ENCODE measurements around the gene APBB2. TPM values are rescaled to one million over a fixed set of nuclear protein-coding genes. Genes with fewer than 3 reads are reported as not detected.

The APBB2 gene
- total RNA-seq, 1 experiment from 2014 or later = 49.0 TPM

DNA sequence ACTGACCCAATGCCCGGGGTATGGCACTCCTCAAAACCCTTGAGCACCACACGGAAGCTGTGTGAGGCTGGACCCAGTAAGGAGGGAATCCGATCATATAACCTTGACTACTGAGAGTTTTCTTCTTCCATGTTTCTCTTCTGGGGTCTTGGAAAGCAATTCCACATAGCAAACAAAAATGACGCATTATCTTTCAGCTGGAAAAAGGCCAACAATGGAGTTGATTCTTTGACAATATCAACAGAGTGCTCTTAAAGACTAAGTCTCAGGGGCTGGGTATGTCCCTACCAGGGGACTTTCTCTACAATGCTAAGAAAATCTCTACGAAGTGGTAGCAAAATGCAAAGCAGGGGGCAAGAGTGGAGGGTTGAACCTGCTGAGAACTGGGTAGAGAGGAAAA is 276.0 kb downstream of the APBB2 start:
- ATAC-seq = no peak
- Mint-ChIP-seq H3K4me1 (peaks cover 21% of the 10 kb centered on the region), H3K27me3 (ENCODE audit: low read depth) (no peaks in the 10 kb centered on the region), H3K36me3 (no peaks in the 10 kb centered on the region), H3K4me3 (no peak overlapping the region), H3K27ac (no peak overlapping the region), H3K9me3 (no peaks in the 10 kb centered on the region)
- DNase-seq (ENCODE audit: low spot score) = no peak
- ChIA-PET CTCF (interaction anchor here (1.3 to 5.7 kb wide), 2 partner anchors 10 to 14 kb away, joined by 3 to 29 read pairs; no protein-coding TSS in a partner anchor), POLR2A (no interaction called here)
- no peak for TF ChIP-seq NFE2L1 (CRISPR knock-in tag; IDR thresholded peaks at IDR 0.05)
- no peak for TF ChIP-seq JUN (CRISPR knock-in tag; IDR thresholded peaks at IDR 0.05)
- no peak for TF ChIP-seq RELA (CRISPR knock-in tag; IDR thresholded peaks at IDR 0.05; ENCODE audit: borderline replicate concordance)
- no peak for TF ChIP-seq FOXK1 (CRISPR knock-in tag; IDR thresholded peaks at IDR 0.05)
- TF ChIP-seq GABPB1 (CRISPR knock-in tag; IDR thresholded peaks at IDR 0.05) = no peak
- TF ChIP-seq ZBTB21 (CRISPR knock-in tag; IDR thresholded peaks at IDR 0.05; ENCODE audit: borderline replicate concordance) = no peak
- TF ChIP-seq, protein P1, sequence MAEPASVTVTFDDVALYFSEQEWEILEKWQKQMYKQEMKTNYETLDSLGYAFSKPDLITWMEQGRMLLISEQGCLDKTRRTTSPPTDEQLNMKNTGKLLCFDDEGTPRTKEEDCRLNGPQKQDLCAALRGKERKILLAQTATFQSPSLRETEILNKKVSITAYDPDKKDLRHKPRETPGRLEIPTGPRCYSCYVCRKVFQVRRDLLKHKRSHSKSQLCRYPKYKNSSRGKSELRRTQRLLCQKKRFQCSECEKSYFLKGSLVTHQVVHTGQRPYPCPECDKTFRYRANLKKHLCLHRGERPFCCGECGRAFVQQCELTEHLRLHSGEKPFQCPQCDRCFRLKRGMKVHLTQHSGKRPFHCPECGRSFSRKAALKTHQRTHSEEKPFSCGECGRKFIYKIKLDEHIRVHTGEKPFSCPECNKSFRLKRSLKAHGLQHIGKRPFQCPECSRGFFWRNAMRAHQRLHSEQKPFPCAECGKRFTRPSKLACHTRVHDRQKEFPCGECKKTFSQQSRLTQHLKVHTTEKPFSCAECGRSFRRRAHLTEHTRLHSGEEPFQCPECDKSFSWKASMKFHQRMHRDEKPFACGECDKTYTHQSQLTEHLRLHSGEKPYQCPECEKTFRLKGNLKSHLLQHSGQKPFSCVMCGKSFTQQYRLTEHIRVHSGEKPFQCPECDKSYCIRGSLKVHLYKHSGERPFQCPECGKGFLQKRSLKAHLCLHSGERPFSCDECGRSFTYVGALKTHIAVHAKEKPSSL (CRISPR knock-in tag; conservative IDR thresholded peaks at IDR 0.05) = no peak
- no peak for TF ChIP-seq SOX15 (CRISPR knock-in tag; IDR thresholded peaks at IDR 0.05)
- no peak for TF ChIP-seq MXD4 (CRISPR knock-in tag; IDR thresholded peaks at IDR 0.05; ENCODE audit: borderline replicate concordance)
- no peak for TF ChIP-seq ZNF232 (CRISPR knock-in tag; IDR thresholded peaks at IDR 0.05)
- no peak for TF ChIP-seq ZNF219 (CRISPR knock-in tag; IDR thresholded peaks at IDR 0.05; ENCODE audit: borderline replicate concordance)
- no peak for TF ChIP-seq NFYB (CRISPR knock-in tag; conservative IDR thresholded peaks at IDR 0.05; ENCODE audit: low read depth)
- TF ChIP-seq ZNF416 (CRISPR knock-in tag; IDR thresholded peaks at IDR 0.05) = no peak
- no peak for TF ChIP-seq ATF1 (CRISPR knock-in tag; IDR thresholded peaks at IDR 0.05)
- TF ChIP-seq, protein P2, sequence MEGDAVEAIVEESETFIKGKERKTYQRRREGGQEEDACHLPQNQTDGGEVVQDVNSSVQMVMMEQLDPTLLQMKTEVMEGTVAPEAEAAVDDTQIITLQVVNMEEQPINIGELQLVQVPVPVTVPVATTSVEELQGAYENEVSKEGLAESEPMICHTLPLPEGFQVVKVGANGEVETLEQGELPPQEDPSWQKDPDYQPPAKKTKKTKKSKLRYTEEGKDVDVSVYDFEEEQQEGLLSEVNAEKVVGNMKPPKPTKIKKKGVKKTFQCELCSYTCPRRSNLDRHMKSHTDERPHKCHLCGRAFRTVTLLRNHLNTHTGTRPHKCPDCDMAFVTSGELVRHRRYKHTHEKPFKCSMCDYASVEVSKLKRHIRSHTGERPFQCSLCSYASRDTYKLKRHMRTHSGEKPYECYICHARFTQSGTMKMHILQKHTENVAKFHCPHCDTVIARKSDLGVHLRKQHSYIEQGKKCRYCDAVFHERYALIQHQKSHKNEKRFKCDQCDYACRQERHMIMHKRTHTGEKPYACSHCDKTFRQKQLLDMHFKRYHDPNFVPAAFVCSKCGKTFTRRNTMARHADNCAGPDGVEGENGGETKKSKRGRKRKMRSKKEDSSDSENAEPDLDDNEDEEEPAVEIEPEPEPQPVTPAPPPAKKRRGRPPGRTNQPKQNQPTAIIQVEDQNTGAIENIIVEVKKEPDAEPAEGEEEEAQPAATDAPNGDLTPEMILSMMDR (IDR thresholded peaks at IDR 0.05) = no peak
- TF ChIP-seq IRF2 (CRISPR knock-in tag; IDR thresholded peaks at IDR 0.05; ENCODE audit: borderline replicate concordance, low read depth) = no peak

DNA sequence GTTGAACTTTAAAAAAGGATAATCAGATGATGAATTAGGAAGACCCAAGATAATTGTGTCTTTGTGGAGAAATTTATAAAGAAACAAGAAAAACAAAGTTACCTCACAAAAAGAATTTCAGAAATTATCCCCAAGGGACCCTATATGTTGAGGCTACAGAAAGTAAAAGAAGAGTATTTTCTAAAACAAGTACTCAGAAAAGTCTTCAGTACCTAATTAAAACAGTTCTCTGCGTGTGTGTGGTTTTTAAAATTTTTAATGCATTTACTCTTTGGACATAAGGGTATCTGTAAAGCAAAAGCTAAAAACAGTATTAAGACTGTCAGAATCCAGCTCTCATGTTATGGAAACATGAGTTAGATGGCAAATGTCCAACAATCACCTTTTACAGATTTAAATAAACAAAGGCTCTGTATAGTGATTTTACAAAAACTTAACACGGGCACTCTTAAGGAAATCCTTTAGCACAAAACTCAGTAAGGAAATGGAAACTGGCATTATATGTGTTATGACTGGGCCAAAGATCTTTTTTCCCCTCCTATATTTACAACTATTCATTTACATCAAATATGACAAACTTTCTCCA is 277.1 kb downstream of the APBB2 start:
- peaks cover 30% of the 10 kb centered on the region for H3K4me1 Mint-ChIP-seq
- DNase-seq (ENCODE audit: low spot score) (no peak), ATAC-seq (no peak)
- POLR2A ChIA-PET = no interaction called here
- no peaks in the 10 kb centered on the region for H3K27me3 Mint-ChIP-seq (ENCODE audit: low read depth)
- H3K36me3 Mint-ChIP-seq = no peaks in the 10 kb centered on the region
- CTCF ChIA-PET = interaction anchor here (1.3 to 5.7 kb wide), 2 partner anchors 9 to 13 kb away, joined by 3 to 29 read pairs; no protein-coding TSS in a partner anchor
- no peak overlapping the region for H3K4me3 Mint-ChIP-seq
- TF ChIP-seq, protein P3, sequence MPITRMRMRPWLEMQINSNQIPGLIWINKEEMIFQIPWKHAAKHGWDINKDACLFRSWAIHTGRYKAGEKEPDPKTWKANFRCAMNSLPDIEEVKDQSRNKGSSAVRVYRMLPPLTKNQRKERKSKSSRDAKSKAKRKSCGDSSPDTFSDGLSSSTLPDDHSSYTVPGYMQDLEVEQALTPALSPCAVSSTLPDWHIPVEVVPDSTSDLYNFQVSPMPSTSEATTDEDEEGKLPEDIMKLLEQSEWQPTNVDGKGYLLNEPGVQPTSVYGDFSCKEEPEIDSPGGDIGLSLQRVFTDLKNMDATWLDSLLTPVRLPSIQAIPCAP (CRISPR knock-in tag; IDR thresholded peaks at IDR 0.05) = no peak
- TF ChIP-seq NFYB (CRISPR knock-in tag; conservative IDR thresholded peaks at IDR 0.05; ENCODE audit: low read depth) (no peak), ZNF416 (CRISPR knock-in tag; IDR thresholded peaks at IDR 0.05) (no peak), JAZF1 (CRISPR knock-in tag; IDR thresholded peaks at IDR 0.05) (no peak), RORB (CRISPR knock-in tag; IDR thresholded peaks at IDR 0.05) (no peak), NFE2L1 (CRISPR knock-in tag; IDR thresholded peaks at IDR 0.05) (no peak), TCF7 (CRISPR knock-in tag; IDR thresholded peaks at IDR 0.05; ENCODE audit: low read depth) (no peak), CBFB (CRISPR knock-in tag; IDR thresholded peaks at IDR 0.05; ENCODE audit: low read depth) (no peak)
- TF ChIP-seq, protein P4, sequence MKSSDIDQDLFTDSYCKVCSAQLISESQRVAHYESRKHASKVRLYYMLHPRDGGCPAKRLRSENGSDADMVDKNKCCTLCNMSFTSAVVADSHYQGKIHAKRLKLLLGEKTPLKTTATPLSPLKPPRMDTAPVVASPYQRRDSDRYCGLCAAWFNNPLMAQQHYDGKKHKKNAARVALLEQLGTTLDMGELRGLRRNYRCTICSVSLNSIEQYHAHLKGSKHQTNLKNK (CRISPR knock-in tag; IDR thresholded peaks at IDR 0.05) = no peak
- TF ChIP-seq, protein P5, sequence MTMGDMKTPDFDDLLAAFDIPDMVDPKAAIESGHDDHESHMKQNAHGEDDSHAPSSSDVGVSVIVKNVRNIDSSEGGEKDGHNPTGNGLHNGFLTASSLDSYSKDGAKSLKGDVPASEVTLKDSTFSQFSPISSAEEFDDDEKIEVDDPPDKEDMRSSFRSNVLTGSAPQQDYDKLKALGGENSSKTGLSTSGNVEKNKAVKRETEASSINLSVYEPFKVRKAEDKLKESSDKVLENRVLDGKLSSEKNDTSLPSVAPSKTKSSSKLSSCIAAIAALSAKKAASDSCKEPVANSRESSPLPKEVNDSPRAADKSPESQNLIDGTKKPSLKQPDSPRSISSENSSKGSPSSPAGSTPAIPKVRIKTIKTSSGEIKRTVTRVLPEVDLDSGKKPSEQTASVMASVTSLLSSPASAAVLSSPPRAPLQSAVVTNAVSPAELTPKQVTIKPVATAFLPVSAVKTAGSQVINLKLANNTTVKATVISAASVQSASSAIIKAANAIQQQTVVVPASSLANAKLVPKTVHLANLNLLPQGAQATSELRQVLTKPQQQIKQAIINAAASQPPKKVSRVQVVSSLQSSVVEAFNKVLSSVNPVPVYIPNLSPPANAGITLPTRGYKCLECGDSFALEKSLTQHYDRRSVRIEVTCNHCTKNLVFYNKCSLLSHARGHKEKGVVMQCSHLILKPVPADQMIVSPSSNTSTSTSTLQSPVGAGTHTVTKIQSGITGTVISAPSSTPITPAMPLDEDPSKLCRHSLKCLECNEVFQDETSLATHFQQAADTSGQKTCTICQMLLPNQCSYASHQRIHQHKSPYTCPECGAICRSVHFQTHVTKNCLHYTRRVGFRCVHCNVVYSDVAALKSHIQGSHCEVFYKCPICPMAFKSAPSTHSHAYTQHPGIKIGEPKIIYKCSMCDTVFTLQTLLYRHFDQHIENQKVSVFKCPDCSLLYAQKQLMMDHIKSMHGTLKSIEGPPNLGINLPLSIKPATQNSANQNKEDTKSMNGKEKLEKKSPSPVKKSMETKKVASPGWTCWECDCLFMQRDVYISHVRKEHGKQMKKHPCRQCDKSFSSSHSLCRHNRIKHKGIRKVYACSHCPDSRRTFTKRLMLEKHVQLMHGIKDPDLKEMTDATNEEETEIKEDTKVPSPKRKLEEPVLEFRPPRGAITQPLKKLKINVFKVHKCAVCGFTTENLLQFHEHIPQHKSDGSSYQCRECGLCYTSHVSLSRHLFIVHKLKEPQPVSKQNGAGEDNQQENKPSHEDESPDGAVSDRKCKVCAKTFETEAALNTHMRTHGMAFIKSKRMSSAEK (CRISPR knock-in tag; IDR thresholded peaks at IDR 0.05; ENCODE audit: borderline replicate concordance) = no peak
- no peaks in the 10 kb centered on the region for H3K9me3 Mint-ChIP-seq
- H3K27ac Mint-ChIP-seq = no peak overlapping the region
